ENCODE measurements around the gene GCK.

DNA sequence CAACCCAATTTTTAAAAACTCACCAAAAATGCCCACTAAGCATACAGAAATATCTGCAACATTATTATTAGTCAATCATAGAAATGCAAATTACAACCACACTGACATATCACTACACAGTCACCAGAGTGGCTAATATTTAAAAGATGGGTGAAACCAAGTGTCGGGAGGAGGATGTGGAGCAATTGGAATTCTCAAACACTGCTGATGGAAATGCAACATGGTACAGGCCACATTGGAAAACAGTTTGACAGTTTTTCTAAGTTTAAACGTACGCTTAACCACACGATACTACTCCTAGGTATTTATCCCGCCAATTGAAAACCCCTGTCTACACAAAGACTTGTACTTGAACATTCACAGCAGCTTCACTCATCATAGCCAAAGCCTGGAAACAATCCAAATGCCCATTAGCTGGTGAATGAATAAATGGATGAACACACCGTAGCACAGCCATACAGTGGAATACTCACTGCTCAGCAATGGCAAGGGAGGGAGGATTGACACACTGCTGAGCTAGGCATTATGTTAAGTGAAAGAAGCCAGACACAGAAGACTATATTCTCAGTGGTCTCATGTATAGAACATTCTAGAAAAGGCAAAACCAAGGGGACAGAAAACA is 16.3 kb downstream of the GCK start:
- no peak for TF ChIP-seq POLR2AphosphoS5 (IDR thresholded peaks at IDR 0.05)
- no peak for TF ChIP-seq POLR2A (IDR thresholded peaks at IDR 0.05)

All from sigmoid colon (tissue), 4 donors.